Activated naive CD4-positive, alpha-beta T cell treated with anti-CD3 and anti-CD28 coated beads, Interleukin-2, amount 10 ng/mL, durations not matched to agents 7 days and 5 days (primary cell): ENCODE data around the gene TFCP2L1.
"Not testable (repeated sequence)": the region's sequence is repeated elsewhere in the genome, so short reads cannot be mapped to it uniquely, and the experiment has no call there.

Experiments used
- CTCF ChIA-PET: fragments of 350-600 bp; sonication (Branson Sonifier 250); formaldehyde crosslinking; loops from one replicate; lab custom pipeline; 2021; ENCODE audit warnings: antibody characterized with exemption; lab: Charles Lee
- DNase-seq: peaks from one replicate; pipeline ENCODE4 v3.0.0-alpha.2; 2020
- H3K27ac Mint-ChIP-seq: one replicate; pipeline ENCODE4 v1.8.0; 2021; ENCODE audit warnings: mild to moderate bottlenecking, moderate library complexity, mixed read lengths
- H3K27me3 Mint-ChIP-seq: one replicate; pipeline ENCODE4 v1.8.0; 2021; ENCODE audit warnings: mild to moderate bottlenecking, mixed read lengths
- H3K36me3 Mint-ChIP-seq: one replicate; pipeline ENCODE4 v1.8.0; 2021; ENCODE audit warnings: mixed read lengths
- H3K4me1 Mint-ChIP-seq: one replicate; pipeline ENCODE4 v1.8.0; 2021; ENCODE audit warnings: mixed read lengths
- H3K4me3 Mint-ChIP-seq: one replicate; pipeline ENCODE4 v1.8.0; 2021; ENCODE audit warnings: mild to moderate bottlenecking, moderate library complexity, mixed read lengths
- H3K9me3 Mint-ChIP-seq: one replicate; pipeline ENCODE4 v1.8.0; 2021; ENCODE audit warnings: mixed read lengths

TFCP2L1 gene, protein sequence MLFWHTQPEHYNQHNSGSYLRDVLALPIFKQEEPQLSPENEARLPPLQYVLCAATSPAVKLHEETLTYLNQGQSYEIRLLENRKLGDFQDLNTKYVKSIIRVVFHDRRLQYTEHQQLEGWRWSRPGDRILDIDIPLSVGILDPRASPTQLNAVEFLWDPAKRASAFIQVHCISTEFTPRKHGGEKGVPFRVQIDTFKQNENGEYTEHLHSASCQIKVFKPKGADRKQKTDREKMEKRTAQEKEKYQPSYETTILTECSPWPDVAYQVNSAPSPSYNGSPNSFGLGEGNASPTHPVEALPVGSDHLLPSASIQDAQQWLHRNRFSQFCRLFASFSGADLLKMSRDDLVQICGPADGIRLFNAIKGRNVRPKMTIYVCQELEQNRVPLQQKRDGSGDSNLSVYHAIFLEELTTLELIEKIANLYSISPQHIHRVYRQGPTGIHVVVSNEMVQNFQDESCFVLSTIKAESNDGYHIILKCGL

DNA sequence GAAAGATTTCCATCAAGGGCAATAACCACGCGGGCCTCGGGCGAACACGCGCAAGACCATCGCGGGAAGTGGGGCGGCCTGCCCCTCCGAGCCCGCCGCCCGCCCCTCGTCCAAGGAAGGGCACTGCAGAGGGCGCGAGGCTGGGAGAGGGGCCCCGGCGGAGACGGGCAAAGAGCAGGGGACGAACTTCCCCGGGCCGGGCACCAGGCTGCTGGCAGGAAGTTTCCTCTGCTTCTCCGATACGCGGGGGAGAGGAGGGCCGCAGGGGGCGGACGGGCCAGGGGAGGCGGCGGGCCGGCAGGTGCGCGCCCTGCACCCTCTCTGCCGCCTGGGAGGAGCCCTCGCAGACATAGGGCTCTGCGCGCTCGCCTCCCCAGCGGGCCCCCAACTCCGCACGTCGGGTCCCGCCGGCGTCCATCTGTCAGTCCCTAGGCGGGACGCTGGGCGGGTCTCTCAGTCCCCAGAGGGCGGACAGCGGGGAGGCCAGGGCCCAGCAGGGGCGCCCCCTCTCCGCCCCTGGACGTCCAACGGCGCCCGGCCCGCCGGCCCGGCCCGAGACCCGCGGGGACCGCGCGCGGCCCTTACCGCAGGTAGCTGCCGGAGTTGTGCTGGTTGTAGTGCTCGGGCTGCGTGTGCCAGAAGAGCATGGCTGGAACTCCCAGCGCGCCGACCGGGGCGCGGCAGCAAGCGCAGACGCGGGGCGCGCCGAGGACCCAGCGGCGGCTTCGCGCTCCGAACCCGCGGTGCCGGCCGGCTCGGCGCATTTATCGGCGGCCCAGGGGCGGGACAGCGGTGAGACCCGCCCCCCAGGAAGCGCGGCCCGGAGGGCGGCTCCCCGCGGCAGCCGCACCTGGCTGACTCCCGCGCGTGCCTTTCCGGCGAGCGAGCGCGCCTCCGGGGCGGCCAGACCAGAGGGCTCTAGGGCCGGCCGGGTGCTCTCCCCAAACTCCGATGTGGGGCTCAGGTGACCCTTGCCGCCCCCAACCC, at the start of gene TFCP2L1:
TSS of gene TFCP2L1 (minus strand) at position 740 of the 987 bp plus-strand sequence. CDS start at position 647, 93 bp downstream.
- H3K4me1 Mint-ChIP-seq: peaks cover 4% of the 10 kb centered on the region
- H3K27ac Mint-ChIP-seq: no peak within 1 kb of the TSS
- H3K36me3 Mint-ChIP-seq: no peaks in the 10 kb centered on the region
- H3K9me3 Mint-ChIP-seq: no peaks in the 10 kb centered on the region
- peak; percentile 58 for DNase-seq
- H3K4me3 Mint-ChIP-seq: peak within 1 kb of the TSS; percentile 52
- CTCF ChIA-PET: no interaction called here
- peaks cover 82% of the 10 kb centered on the region for H3K27me3 Mint-ChIP-seq

DNA sequence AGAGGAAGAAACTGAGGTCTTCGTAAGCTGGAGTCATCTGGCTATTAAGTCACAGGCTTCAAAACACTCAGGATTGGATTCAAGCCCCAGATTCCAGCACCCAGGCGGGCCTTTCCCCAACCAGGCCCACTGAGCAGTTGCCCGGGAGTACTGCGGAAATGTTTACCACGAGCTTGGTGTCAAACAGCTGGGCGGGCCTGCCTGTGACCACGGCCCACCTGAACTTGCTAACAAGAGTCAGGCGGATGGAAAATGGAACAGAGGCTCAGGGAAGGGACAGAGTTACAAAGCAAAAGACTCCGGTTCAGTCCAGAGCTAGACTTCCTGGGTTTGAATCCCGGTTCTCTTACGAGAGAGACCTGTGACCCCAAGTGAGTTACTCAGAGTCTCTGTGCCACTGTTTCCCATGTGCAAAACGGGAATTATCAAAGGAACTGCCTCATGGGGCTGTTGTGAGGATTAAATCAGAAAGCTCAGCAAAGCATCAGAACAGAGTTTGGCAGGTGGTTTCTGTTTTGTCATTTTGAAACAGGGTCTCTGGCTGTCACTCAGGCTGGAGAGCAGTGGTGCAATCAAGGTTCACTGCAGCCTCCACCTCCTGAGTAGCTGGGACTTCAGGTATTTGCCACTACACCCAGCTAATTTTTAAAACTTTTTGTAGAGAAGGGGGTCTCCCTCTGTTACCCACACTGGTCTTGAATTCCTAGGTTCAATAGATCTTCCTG, 49.0 kb upstream of the TFCP2L1 start:
- Mint-ChIP-seq H3K27me3 (no peaks in the 10 kb centered on the region), H3K36me3 (no peaks in the 10 kb centered on the region), H3K9me3 (no peaks in the 10 kb centered on the region), H3K4me1 (no peaks in the 10 kb centered on the region), H3K4me3 (no peak overlapping the region), H3K27ac (no peak overlapping the region)
- DNase-seq: no peak
- CTCF ChIA-PET: interaction anchor here (1.3 kb wide), 1 partner anchor 22 kb away, joined by 5 read pairs; no protein-coding TSS in a partner anchor

DNA sequence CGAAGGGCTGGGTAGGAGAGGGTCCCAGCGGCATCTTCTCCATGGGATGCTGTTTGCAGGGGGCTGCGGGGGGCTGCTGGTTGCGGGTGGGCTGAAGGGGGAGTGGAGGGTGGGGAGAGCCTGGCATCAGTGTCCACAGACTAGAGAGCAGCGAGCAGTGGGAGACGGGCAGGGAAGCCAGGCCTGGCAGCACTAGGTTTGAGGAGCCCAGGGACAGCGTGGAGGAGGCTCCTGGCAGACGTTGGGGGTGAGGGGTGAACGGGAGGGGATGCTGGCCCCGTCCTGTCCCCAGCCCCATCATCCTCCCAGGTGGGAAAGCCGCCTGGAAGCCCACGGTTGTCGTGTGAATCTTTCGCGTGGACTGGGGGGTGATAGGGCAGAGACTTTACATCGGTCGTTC, 48.2 kb upstream of the TFCP2L1 start:
- CTCF ChIA-PET: interaction anchor here (1.3 kb wide), 1 partner anchor 23 kb away, joined by 5 read pairs; no protein-coding TSS in a partner anchor
- Mint-ChIP-seq H3K27me3 (no peaks in the 10 kb centered on the region), H3K4me3 (no peak overlapping the region), H3K4me1 (no peaks in the 10 kb centered on the region), H3K27ac (no peak overlapping the region), H3K9me3 (no peaks in the 10 kb centered on the region), H3K36me3 (no peaks in the 10 kb centered on the region)
- no peak for DNase-seq

- DNase-seq, H3K27me3 Mint-ChIP-seq, H3K4me3 Mint-ChIP-seq, H3K4me1 Mint-ChIP-seq, CTCF ChIA-PET, H3K27ac Mint-ChIP-seq, H3K36me3 Mint-ChIP-seq, H3K9me3 Mint-ChIP-seq: not testable (repeated sequence)
These were observed 46.3 kb upstream of the TFCP2L1 start for GRCh38 chr2:121331324-121331723.

GRCh38 chr2:121330921-121331320, 45.9 kb upstream of the TFCP2L1 start:
- Mint-ChIP-seq H3K4me1 (no peaks in the 10 kb centered on the region), H3K27ac (no peak overlapping the region), H3K36me3 (no peaks in the 10 kb centered on the region), H3K9me3 (no peaks in the 10 kb centered on the region), H3K4me3 (no peak overlapping the region), H3K27me3 (no peaks in the 10 kb centered on the region)
- DNase-seq: no peak
- CTCF ChIA-PET: no interaction called here

DNA sequence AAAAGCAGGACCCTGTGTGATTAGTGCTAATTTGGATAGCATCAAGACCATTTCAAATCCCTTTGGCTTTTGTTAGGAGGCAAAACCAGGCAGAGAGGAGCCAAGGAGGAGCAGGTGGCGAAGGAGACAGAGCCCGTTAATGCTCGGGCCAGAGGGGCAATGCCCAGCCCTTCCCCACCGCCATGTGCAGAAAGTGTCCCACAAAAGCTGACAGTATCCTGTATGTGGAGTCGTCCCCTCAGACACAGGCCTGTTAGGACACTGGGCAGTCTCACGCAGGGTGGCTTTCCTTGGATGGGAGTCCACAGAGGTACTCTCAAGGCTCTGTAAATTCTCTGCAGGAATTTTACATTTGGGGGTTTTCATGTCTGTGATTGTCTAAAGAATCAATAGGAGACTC, 44.8 kb upstream of the TFCP2L1 start:
- H3K27me3 Mint-ChIP-seq: no peaks in the 10 kb centered on the region
- H3K4me1 Mint-ChIP-seq: no peaks in the 10 kb centered on the region
- no peaks in the 10 kb centered on the region for H3K9me3 Mint-ChIP-seq
- DNase-seq: no peak
- no peak overlapping the region for H3K4me3 Mint-ChIP-seq
- H3K36me3 Mint-ChIP-seq: no peaks in the 10 kb centered on the region
- CTCF ChIA-PET: no interaction called here
- H3K27ac Mint-ChIP-seq: no peak overlapping the region

- CTCF ChIA-PET: no interaction called here
- no peaks in the 10 kb centered on the region for H3K9me3 Mint-ChIP-seq
- H3K36me3 Mint-ChIP-seq: no peaks in the 10 kb centered on the region
- H3K4me3 Mint-ChIP-seq: no peak overlapping the region
- H3K27me3 Mint-ChIP-seq: peaks cover 5% of the 10 kb centered on the region
- H3K27ac Mint-ChIP-seq: no peak overlapping the region
- H3K4me1 Mint-ChIP-seq: no peaks in the 10 kb centered on the region
- no peak for DNase-seq
These were observed 41.6 kb upstream of the TFCP2L1 start for GRCh38 chr2:121326628-121327027.

DNA sequence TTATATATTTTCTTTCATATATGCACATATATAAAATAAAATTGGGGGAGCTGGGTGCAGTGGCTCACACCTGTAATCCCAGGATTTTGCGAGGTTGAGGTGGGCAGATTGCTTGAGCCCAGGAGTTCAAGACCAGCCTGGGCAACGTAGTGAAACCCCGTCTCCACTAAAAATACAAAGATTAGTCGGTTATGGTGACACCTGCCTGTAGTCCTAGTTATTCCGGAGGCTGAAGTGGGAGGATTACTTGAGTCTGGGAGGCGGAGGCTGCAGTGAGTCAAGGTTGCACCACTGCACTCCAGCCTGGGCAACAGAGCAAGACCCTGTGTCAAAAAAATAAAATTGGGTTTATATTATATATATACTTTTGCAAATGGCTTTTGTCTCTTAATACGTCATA, 39.6 kb upstream of the TFCP2L1 start:
- CTCF ChIA-PET: no interaction called here
- no peaks in the 10 kb centered on the region for H3K9me3 Mint-ChIP-seq
- DNase-seq: no peak
- no peak overlapping the region for H3K4me3 Mint-ChIP-seq
- H3K27me3 Mint-ChIP-seq: peaks cover 5% of the 10 kb centered on the region
- H3K4me1 Mint-ChIP-seq: no peaks in the 10 kb centered on the region
- no peak overlapping the region for H3K27ac Mint-ChIP-seq
- no peaks in the 10 kb centered on the region for H3K36me3 Mint-ChIP-seq

DNA sequence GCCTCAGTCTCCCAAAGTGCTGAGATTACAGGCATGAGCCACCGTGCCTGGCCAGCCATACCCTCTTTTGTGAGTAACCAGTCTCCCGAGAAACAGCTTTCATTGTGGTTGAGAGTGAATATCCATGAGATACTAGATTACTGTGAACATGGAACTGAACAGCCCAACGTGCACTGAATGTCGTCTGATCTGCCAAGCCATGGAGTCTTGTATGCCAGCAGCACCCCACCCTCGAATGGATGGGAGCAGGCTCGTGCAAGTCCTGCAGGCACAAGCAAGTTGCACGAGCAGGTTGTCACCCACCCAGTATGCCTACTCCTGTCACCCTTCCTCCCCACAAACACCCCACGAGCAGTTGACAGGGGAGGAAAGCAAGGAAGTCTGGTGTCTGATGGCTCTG, 36.5 kb upstream of the TFCP2L1 start:
- Mint-ChIP-seq H3K4me1 (no peaks in the 10 kb centered on the region), H3K36me3 (no peaks in the 10 kb centered on the region), H3K27ac (no peak overlapping the region), H3K27me3 (peaks cover 5% of the 10 kb centered on the region), H3K4me3 (no peak overlapping the region), H3K9me3 (no peaks in the 10 kb centered on the region)
- CTCF ChIA-PET: no interaction called here
- DNase-seq: no peak

- no peak overlapping the region for H3K27ac Mint-ChIP-seq
- no peak for DNase-seq
- H3K27me3 Mint-ChIP-seq: peaks cover 5% of the 10 kb centered on the region
- no peak overlapping the region for H3K4me3 Mint-ChIP-seq
- H3K36me3 Mint-ChIP-seq: no peaks in the 10 kb centered on the region
- CTCF ChIA-PET: interaction anchor here (1.4 to 1.6 kb wide), 2 partner anchors 224 to 240 kb away, joined by 3 read pairs; no protein-coding TSS in a partner anchor
- no peaks in the 10 kb centered on the region for H3K4me1 Mint-ChIP-seq
- no peaks in the 10 kb centered on the region for H3K9me3 Mint-ChIP-seq
These were observed 34.9 kb upstream of the TFCP2L1 start for GRCh38 chr2:121319941-121320340.

DNA sequence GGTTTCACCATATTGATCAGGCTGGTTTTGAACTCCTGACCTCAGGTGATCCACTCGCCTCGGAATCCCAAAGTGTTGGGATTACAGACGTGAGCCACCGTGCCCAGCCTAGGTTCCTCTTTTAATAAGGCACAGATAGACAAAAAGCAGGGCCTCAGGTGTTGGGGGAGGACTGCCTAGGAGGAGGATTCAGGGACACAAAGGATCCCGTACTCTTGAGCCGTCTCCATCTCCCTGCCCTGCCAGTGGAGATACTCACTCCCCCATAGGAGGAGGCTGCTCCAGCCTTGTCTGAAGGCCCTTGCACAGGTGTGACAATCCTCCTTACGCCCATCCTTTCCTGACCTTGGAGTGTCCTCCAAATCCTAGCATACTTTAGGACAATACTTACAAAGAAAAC, 32.0 kb upstream of the TFCP2L1 start:
- H3K4me3 Mint-ChIP-seq: no peak overlapping the region
- CTCF ChIA-PET: no interaction called here
- H3K27ac Mint-ChIP-seq: no peak overlapping the region
- DNase-seq: no peak
- no peaks in the 10 kb centered on the region for H3K36me3 Mint-ChIP-seq
- H3K9me3 Mint-ChIP-seq: no peaks in the 10 kb centered on the region
- H3K4me1 Mint-ChIP-seq: no peaks in the 10 kb centered on the region
- no peaks in the 10 kb centered on the region for H3K27me3 Mint-ChIP-seq

- CTCF ChIA-PET: interaction anchor here (0.7 to 1.6 kb wide), 2 partner anchors 10 to 43 kb away, joined by 3 read pairs; no protein-coding TSS in a partner anchor
- H3K4me1 Mint-ChIP-seq, H3K9me3 Mint-ChIP-seq, H3K4me3 Mint-ChIP-seq, DNase-seq, H3K36me3 Mint-ChIP-seq: not testable (repeated sequence)
- H3K27me3 Mint-ChIP-seq: peaks cover 16% of the 10 kb centered on the region
- H3K27ac Mint-ChIP-seq: peak overlapping the region; percentile 14
These were observed 28.7 kb upstream of the TFCP2L1 start for GRCh38 chr2:121313701-121314100.

- no peak for DNase-seq
- H3K4me1 Mint-ChIP-seq: peaks cover 8% of the 10 kb centered on the region
- H3K27me3 Mint-ChIP-seq: peaks cover 27% of the 10 kb centered on the region
- H3K9me3 Mint-ChIP-seq: no peaks in the 10 kb centered on the region
- no peak overlapping the region for H3K27ac Mint-ChIP-seq
- CTCF ChIA-PET: no interaction called here
- H3K4me3 Mint-ChIP-seq: no peak overlapping the region
- H3K36me3 Mint-ChIP-seq: no peaks in the 10 kb centered on the region
These were observed 24.8 kb upstream of the TFCP2L1 start for GRCh38 chr2:121309801-121310200.

DNA sequence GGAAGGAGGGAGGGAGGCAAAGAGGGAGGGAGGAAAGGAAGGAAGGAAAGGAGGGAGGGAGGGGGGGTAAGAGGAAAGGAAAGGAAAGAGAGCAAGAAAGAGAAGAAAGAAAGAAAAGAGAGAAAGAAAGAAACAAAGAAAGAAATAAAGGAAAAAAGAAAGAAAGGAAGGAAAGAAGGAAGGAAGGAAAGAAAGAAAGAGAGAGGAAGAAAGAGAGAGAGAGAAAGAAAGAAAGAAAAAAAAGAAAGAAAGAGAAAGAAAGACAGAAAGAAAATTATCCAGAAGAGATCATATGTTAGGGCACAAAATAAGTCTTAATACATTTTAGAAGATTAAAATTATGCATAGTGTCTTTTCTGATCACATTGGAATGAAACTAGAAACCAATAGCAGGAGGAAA, 24.3 kb upstream of the TFCP2L1 start:
- Mint-ChIP-seq H3K27ac (no peak overlapping the region), H3K27me3 (peaks cover 30% of the 10 kb centered on the region), H3K4me3 (no peak overlapping the region), H3K36me3 (no peaks in the 10 kb centered on the region), H3K4me1 (peaks cover 8% of the 10 kb centered on the region), H3K9me3 (no peaks in the 10 kb centered on the region)
- CTCF ChIA-PET: no interaction called here
- DNase-seq: no peak
